ENCODE results near the gene CYP26C1.

DNA sequence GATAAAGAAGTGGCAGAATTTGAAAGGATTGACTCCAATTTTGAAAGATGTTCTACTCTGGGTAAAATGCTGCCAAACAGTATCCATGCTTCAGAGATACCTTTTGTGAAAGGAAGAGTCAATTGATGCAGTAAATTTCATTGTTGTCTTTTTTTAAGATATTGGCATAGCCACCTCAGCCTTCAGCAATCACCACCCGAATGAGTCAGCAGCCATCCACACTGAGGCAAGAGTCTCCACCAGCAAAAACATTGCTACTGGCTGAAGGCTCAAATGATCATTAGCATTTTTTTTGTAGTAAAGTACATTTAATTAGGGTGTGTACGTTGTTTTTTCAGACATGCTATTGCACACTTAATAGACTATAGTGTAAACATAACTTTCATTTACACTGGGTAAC is 31.7 kb upstream of the CYP26C1 start:
- TF ChIP-seq POLR2A (IDR thresholded peaks at IDR 0.05) (no peak), EP300 (IDR thresholded peaks at IDR 0.05) (no peak)
- TF ChIP-seq, protein P1, sequence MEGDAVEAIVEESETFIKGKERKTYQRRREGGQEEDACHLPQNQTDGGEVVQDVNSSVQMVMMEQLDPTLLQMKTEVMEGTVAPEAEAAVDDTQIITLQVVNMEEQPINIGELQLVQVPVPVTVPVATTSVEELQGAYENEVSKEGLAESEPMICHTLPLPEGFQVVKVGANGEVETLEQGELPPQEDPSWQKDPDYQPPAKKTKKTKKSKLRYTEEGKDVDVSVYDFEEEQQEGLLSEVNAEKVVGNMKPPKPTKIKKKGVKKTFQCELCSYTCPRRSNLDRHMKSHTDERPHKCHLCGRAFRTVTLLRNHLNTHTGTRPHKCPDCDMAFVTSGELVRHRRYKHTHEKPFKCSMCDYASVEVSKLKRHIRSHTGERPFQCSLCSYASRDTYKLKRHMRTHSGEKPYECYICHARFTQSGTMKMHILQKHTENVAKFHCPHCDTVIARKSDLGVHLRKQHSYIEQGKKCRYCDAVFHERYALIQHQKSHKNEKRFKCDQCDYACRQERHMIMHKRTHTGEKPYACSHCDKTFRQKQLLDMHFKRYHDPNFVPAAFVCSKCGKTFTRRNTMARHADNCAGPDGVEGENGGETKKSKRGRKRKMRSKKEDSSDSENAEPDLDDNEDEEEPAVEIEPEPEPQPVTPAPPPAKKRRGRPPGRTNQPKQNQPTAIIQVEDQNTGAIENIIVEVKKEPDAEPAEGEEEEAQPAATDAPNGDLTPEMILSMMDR (IDR thresholded peaks at IDR 0.05): no peak

All from upper lobe of left lung (tissue), 4 donors.